GM12875 (cell line): Measurements from ENCODE around the gene SCNN1A.

ENCODE experiments used
- H3K4me3 ChIP-seq: one replicate; pipeline ENCODE4 v1.5.1; 2011; ENCODE audit warnings: low read depth, low read length, control low read depth
- CTCF ChIP-seq: IDR thresholded peaks from 2 replicates; pipeline ENCODE4 v1.5.1; 2011; ENCODE audit warnings: low read depth, mild to moderate bottlenecking, control low read depth, inconsistent platforms, low read length, moderate library complexity, borderline replicate concordance; ENCODE audit not compliant: insufficient read depth

SCNN1A gene

GRCh38 chr12:6393109-6393508 is 17.7 kb upstream of the SCNN1A start:
- H3K4me3 ChIP-seq = no peak overlapping the region
- TF ChIP-seq CTCF = no peak

- TF ChIP-seq CTCF = no peak
- H3K4me3 ChIP-seq = no peak overlapping the region
Observed at GRCh38 chr12:6392504-6392903, 17.1 kb upstream of the SCNN1A start.

- TF ChIP-seq CTCF = no peak
- no peak overlapping the region for H3K4me3 ChIP-seq
Observed at GRCh38 chr12:6391013-6391412, 15.7 kb upstream of the SCNN1A start.

- no peak for TF ChIP-seq CTCF
Observed at GRCh38 chr12:6390084-6390799, 14.9 kb upstream of the SCNN1A start.

GRCh38 chr12:6387541-6387940 is 12.2 kb upstream of the SCNN1A start:
- H3K4me3 ChIP-seq = no peak overlapping the region
- no peak for TF ChIP-seq CTCF

More at GRCh38 chr12:6390084-6390799, 14.9 kb upstream of the SCNN1A start:
- H3K4me3 ChIP-seq = no peak overlapping the region

- no peak for TF ChIP-seq CTCF
- no peak overlapping the region for H3K4me3 ChIP-seq
Observed at GRCh38 chr12:6386491-6386890, 11.1 kb upstream of the SCNN1A start.

- no peak overlapping the region for H3K4me3 ChIP-seq
- TF ChIP-seq CTCF = no peak
Observed at GRCh38 chr12:6386038-6386437, 10.7 kb upstream of the SCNN1A start.
